ENCODE results near the gene PWWP2B.

Gene PWWP2B

DNA sequence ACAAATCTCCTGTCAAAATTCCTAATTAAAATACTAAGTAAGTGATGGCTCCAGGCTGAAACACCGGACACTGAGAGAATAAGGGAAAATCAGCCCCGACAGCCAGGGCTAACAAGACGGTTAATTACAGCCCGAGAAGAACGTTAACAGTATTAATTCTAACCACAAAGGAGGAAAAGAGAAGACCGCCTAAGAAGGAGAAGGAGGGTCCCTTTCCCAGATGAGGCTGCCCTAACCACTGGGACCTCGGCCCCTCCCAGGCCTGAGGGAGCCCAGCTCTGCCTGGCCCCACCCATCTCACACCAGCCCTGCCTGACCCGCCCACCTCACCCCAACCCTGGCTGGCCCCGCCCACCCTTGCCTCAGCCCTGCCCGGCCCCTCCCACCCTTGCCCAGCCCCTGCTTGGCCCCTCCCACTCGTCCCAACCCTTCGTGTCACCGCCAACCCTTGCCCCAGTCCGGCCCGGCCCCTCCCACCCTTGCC, 51.3 kb downstream of the PWWP2B start:
- no peak for DNase-seq

DNA sequence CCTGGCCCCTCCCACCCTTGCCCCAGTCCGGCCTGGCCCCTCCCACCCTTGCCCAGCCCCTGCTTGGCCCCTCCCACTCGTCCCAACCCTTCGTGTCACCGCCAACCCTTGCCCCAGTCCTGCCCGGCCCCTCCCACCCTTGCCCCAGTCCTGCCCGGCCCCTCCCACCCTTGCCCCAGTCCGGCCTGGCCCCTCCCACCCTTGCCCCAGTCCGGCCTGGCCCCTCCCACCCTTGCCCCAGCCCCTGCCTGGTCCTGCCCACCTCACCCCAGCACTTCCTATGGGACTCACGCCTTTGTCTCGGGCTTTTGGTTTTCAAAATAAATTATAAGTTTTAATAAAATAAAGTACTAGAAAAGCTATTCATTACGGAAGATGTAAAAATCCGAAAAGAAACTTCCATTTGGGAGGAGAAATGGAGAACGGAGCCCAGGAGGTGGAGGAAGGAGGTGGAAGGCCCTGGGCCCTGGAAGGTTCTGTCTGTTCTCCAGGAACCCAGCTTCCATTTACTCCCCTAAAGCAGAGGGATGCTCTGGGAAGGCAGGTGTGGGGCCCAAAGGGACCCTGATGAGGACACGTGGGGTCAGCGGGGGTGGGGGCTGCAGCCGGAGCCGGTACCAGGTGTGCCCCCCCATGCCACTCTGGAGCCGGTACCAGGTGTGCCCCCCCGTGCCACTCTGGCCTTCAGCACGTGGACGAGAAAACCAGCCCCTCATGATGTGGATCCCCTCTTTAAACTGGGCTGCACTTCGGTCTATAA, 52.2 kb downstream of the PWWP2B start:
- DNase-seq = no peak

- DNase-seq = no peak
Measured at GRCh38 chr10:132449811-132450181, 52.8 kb downstream of the PWWP2B start.

- no peak for DNase-seq
Measured at GRCh38 chr10:132450466-132450824, 53.4 kb downstream of the PWWP2B start.

DNA sequence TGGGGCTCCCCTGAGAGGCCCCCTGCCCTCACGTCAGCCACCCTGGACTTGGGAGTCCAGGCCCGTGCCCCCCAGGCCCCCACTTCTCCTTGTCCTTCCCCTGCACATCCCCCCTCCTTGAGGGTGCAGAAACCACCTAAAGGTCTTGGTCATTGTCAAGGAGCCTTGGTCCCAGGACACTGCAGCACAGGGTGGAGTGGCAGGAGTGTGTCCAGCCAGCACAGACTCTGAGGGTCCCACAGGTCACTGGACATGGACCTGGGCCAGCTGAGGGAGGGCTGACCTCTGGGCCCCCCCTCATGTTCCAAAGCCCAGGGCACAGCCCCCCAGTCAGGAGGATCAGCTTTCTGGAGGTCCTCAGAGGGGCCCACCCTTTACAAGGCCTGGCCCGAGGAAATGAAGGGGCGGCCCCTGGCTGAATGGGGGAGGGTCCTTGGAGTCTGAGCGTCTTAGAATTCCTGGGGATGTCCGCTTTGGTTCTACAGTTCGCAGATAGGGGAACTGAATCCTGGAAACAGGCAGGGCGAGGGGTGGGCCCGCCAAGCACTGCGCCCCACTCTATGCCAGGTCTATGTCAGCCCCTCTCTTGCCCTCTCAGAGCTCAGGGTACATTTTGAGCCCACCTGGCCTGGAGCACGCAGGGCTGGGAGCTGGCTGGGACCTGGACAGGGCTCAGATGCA, 54.0 kb downstream of the PWWP2B start:
- DNase-seq = no peak

- DNase-seq = no peak
Measured at GRCh38 chr10:132451506-132452215, 54.7 kb downstream of the PWWP2B start.

- no peak for DNase-seq
Measured at GRCh38 chr10:132452216-132452650, 55.2 kb downstream of the PWWP2B start.

- DNase-seq = no peak
Measured at GRCh38 chr10:132452651-132453469, 55.9 kb downstream of the PWWP2B start.

DNA sequence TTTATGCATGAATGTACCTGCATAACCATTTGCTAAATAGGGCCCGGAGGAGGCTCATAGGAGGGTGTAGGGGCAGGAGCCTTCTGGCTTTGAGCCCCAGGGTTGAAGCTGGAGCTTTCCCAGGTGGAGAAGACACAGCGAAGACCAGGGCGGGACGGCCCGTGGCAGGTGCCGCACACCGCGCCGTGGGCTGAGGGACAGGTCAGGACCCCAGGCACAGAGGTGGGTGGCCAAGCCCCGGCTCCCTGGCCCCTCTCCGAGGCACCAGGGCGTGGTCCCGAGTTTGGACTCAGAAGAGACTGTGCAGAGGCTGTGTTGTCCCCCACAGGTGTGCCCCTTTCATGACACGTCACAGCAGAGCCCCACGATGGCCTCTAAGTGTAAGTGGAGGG, 56.5 kb downstream of the PWWP2B start:
- DNase-seq = no peak

DNA sequence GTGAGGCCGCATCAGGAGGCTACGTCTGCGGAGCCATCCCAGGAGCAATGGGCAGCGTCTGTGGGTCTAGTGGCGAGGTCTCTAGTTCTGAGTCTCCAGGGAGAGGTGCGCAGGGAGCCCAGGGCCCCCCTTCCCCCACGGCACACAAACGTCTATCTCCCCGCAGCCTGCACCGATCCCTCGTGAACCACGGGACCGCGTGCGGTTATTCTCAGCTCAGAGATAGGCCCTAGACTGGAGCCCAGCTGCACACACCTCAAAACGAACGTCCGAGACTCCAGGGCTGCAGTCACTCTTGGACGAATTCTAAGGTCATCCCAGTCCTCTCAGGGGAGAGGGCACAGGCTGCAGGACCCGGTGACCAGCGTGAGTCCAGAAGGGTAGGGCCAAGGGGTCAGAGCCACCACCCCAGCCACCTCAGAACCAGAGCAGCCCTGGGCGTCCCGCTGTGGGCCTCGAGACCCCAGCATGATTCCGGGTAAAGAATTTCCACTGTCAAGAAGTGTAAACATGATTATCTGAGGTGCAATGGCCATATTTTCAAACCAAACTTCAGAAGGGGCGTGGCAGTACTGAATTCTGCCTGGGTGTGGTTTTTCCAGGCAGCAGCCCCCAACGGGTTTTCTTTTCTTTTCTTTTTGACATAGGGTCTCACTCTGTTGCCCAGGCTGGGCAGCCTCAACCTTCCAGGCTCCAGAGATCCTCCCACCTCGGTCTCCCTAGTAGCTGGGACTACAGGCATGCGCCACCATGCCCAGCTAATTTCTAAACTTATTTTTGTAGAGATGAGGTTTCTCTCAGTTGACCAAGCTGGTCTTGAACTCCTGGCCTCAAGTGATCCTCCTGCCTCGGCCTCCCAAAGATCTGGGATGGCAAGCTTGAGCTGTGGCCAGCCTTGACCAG, 57.5 kb downstream of the PWWP2B start:
- DNase-seq = no peak

GRCh38 chr10:132455441-132455971, 58.5 kb downstream of the PWWP2B start:
- no peak for DNase-seq

DNA sequence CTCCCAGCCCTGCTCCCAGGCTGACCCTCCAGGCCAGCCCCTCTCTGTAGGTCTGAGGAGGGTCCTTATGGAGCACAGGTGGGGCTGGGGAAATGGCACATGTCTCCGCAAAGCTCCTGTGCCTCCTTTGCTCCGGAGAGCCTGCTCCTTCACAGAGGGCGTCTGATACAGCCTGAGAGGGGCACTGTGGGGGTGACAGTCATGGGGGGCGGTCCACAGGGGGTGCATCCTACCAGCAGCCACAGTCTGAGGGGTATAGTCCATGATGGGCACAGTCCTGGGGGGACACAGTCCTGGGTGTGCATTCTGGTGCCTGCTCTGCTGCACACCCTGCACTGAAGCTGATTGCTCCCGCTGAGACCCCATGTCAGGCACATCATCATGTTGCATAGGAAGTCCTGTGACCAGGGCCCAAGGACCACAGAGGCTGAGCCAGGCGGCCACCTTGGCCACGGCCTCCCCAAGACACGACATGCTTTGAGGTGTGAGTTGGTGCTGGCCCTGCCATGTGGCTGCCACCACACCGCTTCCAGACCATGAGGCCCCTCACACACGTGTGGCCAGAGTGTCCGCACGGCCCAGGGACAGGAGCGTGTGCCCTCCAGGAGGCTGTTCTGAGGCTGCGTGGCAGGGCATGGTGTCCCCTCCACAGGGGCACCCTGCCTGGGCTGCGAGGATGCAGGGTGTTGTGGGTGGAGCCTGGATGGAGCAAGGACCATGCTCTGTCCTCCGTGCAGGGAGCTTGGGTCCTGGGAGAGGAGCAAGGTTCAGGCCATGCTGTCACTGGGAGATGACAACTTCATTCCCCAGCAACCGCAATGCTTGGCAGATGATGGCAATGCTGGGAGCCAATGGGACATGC, 59.2 kb downstream of the PWWP2B start:
- DNase-seq = no peak

DNA sequence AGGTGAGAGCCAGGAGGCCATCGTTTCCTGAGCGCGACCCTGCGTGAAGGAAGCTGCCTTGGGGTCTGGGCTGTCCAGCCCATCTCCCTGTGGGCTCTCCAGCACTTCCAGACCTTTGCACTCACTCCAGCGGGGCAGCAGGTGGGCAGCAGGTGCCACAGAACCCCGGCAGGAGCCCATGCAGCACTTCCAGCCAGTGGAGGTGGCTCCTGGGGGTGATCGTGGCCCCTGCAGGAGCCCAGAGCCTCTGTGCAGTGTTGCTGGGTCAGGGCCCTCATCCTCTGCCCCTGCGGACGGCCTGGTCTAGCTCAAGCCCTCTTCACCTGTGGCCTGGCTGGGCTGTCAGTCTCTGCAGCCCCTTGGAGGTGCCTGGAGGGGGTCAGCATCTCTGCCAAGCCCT, 59.9 kb downstream of the PWWP2B start:
- no peak for DNase-seq

DNA sequence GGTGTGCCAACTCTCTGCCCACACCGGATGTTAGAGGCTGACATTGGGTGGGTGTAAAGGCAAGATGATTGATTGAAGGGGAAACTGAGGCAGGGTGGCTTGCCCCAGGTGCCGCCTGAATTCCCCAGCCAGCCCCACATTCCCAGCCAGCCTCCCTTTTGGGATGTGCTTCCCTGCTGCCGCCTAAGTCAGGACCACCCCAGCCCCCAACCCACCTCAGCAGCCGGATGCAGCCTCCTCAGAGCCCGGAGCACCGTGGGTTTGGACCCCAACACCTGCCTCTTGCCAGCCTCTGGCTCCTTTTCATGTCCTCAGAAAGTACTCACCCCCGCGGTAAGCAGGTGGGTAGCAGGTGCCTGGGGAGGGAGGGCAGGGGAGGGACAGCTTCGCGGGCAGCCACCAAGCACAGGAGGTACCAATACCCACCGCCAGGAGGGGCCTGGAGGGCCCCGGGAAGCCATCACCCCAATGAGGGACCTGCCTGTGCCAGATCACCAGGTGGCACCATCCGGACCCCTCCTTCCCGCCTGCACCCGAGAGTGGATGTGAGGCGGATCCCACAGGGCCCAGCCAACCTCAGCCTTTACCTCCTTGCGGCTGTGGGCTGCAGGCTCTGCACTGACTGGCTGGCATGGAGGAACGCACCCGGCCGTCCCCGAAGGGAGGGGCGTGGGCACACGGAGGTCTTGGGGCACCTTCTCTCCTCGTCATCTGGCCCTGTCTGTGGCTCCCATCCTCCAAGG, 60.5 kb downstream of the PWWP2B start:
- no peak for DNase-seq

DNA sequence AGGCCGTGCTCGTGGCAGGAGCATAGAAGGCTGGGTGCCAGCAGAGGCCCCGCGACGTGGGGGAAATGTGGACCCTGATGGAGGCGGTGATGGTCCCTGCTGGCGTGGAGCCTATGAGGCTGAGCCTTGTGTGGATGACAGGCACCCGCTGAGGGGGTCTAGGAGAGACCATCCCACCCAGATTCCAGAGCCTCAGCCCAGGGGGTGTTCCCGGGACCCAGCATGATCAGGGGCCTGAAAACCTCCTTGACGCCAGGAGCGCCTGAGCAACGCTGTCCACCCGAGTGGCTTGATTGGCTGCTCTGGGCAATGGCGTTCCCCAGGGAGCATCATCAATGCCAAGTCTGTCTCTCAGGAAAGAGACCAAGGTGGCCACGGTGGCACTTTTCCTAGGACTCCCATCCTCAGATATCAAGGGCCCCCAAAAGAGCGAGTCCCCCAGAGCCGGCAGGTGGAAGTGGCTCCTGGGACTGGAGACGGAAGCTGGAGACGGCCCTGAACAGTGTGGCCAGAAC, 61.1 kb downstream of the PWWP2B start:
- DNase-seq = no peak

GRCh38 chr10:132458586-132459300, 61.7 kb downstream of the PWWP2B start:
- DNase-seq = no peak

DNA sequence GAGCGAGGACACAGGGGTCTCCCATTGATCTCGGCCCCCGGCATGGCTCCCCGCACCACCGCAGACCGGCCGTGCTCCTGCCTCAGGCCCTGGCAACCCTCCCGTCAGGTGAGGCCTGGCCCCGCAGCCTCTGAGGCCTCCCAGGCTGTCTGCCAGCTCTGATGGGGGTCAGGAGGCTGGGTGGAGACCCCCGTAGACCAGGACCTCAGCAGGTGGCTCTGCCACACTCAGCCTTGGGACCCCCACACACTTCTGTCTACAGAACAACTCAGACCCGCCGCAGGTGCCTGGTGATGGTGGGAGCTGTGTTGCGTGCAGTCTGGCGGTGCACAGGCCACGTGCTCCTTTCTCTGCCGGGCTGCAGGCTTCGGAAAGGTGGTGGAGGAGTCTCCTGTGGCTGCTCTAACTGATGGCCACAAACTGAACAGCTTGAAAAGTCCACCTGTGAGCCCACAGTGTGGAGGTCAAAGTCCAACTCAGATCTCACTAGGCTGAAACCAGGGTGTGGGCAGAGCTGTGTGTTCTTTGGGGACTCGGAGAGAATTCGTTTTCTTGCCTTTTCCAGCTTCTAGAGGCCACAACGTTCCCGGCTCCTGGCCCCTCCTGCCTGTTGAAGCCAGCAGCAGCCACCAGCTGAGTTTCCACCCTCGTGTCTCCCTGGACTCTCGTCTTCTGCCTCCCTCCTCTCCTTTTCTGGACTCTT, 62.5 kb downstream of the PWWP2B start:
- no peak for DNase-seq

DNA sequence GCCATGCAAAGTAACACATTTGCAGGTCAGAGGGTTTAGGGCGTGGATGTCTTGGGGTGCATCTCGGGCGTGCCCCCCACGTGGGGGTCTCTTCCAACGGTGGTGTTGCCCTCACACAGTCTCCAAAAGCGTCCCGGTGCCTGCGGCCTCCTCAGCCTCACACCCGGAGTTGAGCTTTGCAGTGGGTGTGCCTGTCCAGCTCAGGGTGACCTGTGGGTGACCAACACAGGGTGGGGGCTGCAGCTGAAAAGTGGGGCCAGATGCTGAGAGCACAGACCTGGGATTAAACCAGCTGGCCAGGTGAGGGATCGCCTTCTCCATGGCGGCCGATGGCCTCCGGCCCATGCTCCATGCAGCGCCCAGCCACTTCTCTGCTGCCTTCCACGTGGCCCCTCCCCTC, 63.1 kb downstream of the PWWP2B start:
- no peak for DNase-seq

Data from NCI-H446 treated with DMSO at 0.1 percent for 48 hours (cell line).